ENCODE measurements around the gene CARD14.

CARD14 gene

GRCh38 chr17:80212511-80212910, 42.7 kb downstream of the CARD14 start:
- DNase-seq (ENCODE audit: low read depth), result no peak
- TF ChIP-seq CTCF (IDR thresholded peaks at IDR 0.05; ENCODE audit: control insufficient read depth, insufficient read depth, low read depth, low read length, missing control alignments), result no peak
- no peak overlapping the region for H3K4me3 ChIP-seq (ENCODE audit: control insufficient read depth, low read depth, low read length)

GRCh38 chr17:80212962-80213642, 43.3 kb downstream of the CARD14 start:
- TF ChIP-seq CTCF (IDR thresholded peaks at IDR 0.05; ENCODE audit: control insufficient read depth, insufficient read depth, low read depth, low read length, missing control alignments), result no peak
- no peak for DNase-seq (ENCODE audit: low read depth)
- no peak overlapping the region for H3K4me3 ChIP-seq (ENCODE audit: control insufficient read depth, low read depth, low read length)

GRCh38 chr17:80213643-80213975, 43.8 kb downstream of the CARD14 start:
- no peak overlapping the region for H3K4me3 ChIP-seq (ENCODE audit: control insufficient read depth, low read depth, low read length)
- no peak for DNase-seq (ENCODE audit: low read depth)
- no peak for TF ChIP-seq CTCF (IDR thresholded peaks at IDR 0.05; ENCODE audit: control insufficient read depth, insufficient read depth, low read depth, low read length, missing control alignments)

- H3K4me3 ChIP-seq (ENCODE audit: control insufficient read depth, low read depth, low read length), result no peak overlapping the region
- TF ChIP-seq CTCF (IDR thresholded peaks at IDR 0.05; ENCODE audit: control insufficient read depth, insufficient read depth, low read depth, low read length, missing control alignments), result no peak
- DNase-seq (ENCODE audit: low read depth), result no peak
Measured at GRCh38 chr17:80214012-80214877, 44.4 kb downstream of the CARD14 start.

GRCh38 chr17:80214878-80215210, 45.0 kb downstream of the CARD14 start:
- no peak for DNase-seq (ENCODE audit: low read depth)
- H3K4me3 ChIP-seq (ENCODE audit: control insufficient read depth, low read depth, low read length), result no peak overlapping the region
- no peak for TF ChIP-seq CTCF (IDR thresholded peaks at IDR 0.05; ENCODE audit: control insufficient read depth, insufficient read depth, low read depth, low read length, missing control alignments)

GRCh38 chr17:80216473-80217456, 46.9 kb downstream of the CARD14 start:
- no peak overlapping the region for H3K4me3 ChIP-seq (ENCODE audit: control insufficient read depth, low read depth, low read length)
- TF ChIP-seq CTCF (IDR thresholded peaks at IDR 0.05; ENCODE audit: control insufficient read depth, insufficient read depth, low read depth, low read length, missing control alignments), result no peak

More at GRCh38 chr17:80216473-80217456, 46.9 kb downstream of the CARD14 start:
- no peak for DNase-seq (ENCODE audit: low read depth)
